ENCODE data around the gene IDUA.

Gene IDUA

DNA sequence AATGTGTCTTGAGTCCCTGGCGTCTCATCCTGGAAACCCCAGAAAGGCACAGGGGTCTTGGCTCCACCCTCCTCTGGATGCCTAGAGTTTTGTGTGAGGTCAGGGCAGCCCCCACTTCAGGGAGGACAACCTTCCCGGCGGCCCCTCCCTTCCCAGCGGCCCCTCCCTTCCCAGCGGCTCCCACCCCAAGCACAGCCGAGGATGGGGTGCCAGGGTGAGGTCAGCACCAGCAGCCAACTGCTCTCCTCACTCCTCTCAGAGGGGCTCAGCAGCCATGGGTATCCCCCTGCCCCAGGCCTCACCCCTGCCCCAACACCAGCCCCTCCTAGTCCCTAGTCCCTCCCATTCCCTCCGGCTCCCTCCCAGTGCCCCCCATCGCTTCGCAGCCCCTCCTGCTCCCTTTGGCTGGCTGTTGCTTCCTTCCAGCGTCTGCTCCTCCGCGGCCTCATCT is 30.9 kb upstream of the IDUA start:
- DNase-seq (ENCODE audit: low read depth in 1 of 2, low spot score in 1 of 2): no peak

DNA sequence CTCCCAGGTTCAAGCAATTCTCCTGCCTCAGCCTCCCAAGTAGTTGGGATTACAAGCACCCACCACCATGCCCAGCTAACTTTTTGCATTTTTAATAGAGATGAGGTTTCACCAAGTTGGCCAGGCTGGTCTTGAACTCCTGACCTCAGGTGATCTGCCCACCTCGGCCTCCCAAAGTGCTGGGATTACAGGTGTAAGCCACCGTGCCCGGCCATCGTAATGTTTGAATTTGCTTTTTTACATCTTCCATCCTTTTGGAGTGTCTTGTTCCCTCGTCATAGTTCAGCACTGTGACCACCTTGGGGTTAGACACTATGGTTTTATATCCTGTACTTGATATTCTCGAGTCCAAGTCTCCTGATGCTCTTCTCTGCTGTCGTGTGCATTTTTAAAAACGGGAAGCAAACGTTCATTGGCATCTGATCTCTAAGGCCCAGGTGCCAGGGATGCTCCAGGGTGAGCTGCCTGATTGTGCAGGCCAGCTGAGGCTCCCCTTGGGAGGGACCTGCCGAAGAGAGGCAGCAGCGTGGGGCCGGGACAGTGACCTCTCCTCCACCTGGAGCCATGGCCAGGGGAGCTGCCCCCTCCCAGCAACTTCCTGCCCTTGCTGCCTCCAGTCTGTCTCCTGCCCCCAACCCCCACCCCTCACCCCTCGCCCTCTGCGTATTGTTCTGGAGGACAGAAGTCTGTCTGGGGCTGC is 30.2 kb upstream of the IDUA start:
- DNase-seq (ENCODE audit: low read depth in 1 of 2, low spot score in 1 of 2): no peak

DNA sequence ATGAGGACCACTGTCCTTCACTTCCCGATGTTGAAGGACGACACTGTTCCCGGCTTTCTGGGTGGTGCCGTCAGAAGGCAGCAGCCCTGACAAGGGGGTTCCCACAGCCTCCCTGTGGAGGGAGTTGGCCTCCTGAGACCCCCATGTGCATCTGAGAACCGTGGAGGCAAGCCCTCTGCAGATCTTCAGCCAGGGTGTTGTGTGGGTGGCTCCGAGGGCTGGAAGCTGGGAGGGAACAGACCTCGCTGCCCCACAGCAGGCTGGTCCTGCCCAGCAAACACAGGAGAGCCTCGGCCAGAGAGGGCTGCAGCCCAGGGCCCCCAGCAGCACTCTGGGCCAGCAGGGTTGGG is 29.6 kb upstream of the IDUA start:
- DNase-seq (ENCODE audit: low read depth in 1 of 2, low spot score in 1 of 2): no peak

DNA sequence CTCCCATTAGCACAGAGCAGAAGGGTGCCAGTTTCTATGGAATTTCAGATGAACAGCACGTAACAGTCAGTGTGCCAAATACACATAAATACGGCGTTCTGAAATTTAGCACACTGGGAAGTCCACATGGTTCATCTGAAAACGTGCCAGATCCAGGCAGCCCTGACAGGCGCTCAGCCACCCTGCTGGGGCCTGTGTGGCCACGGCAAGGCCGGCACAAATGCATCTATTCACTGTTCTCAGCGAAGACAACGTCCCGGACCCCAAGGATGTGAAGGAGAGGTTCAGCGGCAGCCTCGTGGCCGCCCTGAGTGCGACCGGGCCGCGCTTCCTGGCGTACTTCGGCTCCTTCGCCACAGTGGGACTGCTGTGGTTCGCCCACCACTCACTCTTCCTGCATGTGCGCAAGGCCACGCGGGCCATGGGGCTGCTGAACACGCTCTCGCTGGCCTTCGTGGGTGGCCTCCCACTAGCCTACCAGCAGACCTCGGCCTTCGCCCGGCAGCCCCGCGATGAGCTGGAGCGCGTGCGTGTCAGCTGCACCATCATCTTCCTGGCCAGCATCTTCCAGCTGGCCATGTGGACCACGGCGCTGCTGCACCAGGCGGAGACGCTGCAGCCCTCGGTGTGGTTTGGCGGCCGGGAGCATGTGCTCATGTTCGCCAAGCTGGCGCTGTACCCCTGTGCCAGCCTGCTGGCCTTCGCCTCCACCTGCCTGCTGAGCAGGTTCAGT is 29.1 kb upstream of the IDUA start:
- no peak for DNase-seq (ENCODE audit: low read depth in 1 of 2, low spot score in 1 of 2)

DNA sequence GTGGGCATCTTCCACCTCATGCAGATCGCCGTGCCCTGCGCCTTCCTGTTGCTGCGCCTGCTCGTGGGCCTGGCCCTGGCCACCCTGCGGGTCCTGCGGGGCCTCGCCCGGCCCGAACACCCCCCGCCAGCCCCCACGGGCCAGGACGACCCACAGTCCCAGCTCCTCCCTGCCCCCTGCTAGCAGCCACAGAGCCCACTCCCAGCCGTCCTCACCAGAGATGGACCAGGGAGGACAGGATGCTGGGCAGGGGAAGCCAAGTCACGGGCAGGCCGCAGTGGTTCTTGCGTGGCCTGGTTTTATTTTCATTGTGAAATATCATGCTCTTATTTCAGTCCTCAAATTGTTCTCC is 28.6 kb upstream of the IDUA start:
- DNase-seq (ENCODE audit: low read depth in 1 of 2, low spot score in 1 of 2): no peak

DNA sequence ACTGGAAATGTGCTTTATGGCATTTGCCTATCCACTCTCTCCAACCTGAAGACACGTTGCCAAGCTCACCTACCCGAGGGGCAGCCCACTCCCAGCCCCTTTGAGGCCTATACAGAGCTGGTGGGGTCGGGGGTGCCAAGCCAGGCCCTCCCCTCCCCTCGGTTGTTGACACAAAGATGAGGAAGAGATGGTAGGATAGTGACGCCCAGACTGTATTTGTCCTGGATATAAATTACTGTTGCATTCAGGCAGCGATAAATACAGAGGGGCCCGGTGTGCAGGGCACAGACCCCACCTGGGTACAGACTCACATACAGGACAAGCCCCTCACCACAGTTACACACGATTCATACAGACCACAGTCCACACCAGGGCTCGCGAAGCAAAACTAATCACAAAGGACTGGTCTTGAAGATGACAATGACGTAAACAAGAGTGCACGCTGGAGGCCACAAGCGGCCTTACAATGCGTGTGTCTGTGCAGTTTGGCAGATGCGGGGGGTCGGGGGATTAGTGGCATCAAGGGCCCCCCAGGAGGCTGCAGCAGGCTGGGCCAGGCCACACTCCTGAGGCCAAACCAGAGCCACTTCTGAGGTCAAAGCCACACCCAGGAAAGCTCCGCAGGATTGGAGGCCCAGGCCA is 28.0 kb upstream of the IDUA start:
- DNase-seq (ENCODE audit: low read depth in 1 of 2, low spot score in 1 of 2): no peak

DNA sequence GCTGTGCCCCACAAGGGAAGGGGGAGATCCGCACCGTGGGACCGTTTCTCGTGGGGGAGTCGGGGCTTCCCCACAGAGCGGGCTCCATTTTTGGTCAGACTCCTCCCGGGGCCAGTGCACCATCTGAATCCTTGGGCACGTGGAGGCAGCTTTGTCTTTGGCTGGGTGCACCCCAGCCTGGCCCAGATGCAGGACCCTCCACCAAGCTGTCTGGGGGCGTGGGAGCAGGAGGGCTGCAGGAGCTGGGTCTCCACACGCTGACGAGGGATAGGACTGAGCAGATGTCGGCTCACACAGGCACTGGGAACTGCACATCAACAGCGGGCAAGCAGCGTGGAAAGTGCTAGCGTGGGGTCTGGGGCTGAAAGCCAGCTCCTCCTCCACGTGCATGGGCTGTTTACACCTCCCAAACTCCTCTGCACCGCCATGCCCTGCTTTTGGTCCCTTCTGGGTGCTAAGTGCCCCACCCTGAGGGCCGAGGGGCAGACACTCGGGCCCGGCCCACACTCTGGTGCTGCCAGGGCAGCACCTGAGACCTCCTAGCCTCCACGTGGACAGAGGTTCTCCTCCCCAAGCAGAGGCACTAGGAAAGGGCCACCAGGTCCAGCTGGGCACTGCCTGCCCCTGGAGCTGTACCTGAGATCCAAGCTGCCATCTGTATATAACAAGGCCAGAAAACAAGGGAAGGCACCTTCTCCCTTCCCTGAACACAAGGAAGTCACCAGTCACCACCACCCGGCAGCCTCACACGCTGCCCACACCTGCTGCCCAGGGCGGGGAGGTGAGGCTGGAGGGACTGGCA is 27.3 kb upstream of the IDUA start:
- DNase-seq (ENCODE audit: low read depth in 1 of 2, low spot score in 1 of 2): no peak

DNA sequence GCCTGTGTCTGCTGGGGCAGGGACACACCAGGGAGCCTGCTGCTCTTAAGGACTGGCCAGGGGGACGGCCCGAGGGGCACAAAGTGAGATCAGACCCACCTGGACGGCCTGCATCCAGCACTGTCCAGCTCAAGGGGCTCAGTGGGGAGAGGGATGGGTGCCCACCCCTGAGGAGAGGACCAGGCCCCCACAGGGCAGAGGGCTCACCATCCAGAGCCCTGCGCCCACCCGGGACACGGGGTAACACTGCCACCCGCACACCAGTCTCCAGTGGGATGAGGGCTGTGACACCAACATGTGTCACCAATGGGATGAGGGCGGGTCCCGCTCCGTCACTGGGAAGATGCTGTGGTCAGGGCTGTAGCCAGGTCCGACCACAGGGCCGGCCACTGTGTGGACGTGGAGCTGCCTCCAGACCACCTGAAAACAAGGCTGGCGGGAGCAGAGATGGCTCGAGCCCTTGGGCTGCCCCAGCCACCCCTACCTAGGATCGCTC is 26.7 kb upstream of the IDUA start:
- DNase-seq (ENCODE audit: low read depth in 1 of 2, low spot score in 1 of 2): no peak

DNA sequence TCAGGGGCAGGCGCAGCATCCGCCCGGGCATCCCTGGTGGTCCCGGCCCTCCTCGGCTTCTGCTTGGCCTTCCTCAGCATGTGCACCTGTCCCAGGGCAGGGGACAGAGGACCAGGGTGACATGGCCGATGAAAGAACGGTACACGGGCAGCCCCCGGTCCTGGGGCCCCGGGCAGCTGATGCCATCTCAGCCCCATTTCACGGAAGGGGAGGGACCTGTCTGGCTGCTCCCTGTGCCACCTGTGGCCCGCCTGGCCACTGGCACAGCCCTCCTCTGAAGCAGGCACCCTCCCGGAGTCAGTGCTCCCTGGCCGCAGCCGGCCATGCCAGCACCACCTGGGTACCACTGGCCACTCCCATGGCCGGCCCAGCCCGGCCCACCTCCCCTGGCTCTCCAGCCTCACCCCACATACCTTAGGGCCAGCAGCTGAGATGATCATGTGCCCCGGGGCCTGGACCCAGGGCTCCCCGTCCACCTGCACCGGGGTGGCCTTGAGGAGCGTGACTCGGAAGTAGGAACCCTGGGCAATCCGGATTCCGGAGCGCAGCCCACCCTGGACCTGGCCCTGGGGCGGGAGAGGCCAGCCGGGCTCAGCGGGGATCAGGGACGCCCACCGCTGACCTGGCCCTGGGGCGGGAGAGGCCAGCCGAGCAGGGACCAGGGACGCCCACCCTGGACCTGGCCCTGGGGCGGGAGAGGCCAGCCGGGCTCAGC is 26.1 kb upstream of the IDUA start:
- DNase-seq (ENCODE audit: low read depth in 1 of 2, low spot score in 1 of 2): no peak

DNA sequence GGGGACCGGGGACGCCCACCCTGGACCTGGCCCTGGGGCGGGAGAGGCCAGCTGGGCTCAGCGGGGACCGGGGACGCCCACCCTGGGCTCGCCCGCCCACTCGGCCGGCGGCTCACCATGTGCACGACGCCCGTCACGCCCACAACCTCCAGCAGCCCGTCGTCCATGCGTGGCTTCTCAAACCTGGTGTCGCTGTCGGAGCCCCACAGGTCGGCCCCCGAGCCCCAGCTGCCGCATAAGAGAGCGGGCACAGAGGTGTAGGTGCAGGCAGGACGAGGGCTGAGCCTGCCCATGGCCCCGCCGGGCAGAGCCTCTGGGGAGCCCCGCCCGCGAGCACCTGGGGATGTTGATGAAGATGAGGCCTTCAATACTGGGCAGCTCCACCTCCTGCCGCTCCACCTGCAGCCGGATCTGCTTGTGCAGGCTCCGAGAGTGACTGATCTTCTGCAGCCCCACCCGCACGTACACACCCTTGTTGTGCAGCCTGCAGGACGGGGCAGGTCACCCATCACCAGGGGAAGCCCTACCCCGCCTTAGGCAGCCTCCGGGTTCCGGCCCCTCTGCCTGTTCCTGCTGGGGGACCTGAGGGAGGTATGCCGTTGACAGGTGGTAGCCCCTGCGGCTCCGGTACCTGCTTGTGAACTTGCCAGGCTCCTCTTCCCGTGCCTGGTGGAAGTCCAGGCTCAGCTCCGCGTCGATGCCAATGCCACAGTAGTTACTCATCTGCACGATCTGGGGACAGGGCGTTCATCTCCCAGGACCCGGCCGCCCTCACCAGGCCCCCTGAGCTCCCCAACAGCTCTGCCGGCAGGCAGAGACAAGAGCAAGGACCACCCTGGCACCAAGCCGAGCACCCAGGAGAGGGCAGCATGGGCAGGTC is 25.3 kb upstream of the IDUA start:
- DNase-seq (ENCODE audit: low read depth in 1 of 2, low spot score in 1 of 2): no peak

DNA sequence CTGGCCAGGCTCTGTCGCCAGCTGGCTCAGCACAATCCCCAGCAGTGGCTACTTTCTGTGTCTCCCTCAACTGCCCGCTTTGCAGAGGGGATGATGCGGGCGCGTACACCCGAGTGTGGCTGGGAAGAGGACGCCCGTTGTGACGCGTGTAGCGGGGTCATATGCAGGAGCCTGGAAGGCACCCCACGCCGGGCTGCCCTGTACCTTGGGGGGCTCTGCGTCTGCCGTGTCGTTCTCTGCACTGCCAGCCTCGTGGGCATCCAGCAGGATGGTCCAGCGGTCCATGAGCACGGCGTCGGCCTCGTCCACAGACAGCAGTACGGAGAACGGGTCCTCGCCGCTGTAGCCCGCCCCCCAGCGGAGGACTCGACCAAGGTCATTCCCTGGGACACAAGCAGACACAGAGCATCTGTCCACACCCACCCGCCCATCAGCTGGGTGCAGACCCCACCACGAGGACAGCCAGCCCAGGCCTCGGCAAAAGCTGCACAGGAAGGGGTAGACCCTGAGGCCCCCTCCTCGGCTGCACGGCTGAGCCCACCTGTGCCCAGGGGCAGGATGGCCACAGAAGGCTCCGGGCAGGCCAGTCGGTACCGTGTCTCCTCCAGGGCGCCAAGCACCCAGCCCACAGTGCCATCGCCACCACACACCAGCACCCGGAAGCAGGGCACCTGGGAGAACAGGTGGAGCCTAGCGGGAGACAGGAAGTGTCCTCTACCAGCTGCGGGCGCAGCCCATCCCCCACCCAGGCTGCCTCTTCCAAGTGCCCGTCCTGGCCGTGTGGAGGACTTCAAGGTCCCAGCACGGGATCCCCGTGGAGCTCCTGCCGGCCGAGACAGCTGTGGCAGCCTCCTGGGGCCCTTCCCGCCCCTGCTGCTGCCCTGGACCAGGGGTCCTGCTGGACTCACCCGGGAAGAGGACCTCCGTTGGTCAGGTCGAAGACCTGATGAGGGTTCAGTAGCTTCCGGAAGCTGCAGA is 24.3 kb upstream of the IDUA start:
- DNase-seq (ENCODE audit: low read depth in 1 of 2, low spot score in 1 of 2): no peak

DNA sequence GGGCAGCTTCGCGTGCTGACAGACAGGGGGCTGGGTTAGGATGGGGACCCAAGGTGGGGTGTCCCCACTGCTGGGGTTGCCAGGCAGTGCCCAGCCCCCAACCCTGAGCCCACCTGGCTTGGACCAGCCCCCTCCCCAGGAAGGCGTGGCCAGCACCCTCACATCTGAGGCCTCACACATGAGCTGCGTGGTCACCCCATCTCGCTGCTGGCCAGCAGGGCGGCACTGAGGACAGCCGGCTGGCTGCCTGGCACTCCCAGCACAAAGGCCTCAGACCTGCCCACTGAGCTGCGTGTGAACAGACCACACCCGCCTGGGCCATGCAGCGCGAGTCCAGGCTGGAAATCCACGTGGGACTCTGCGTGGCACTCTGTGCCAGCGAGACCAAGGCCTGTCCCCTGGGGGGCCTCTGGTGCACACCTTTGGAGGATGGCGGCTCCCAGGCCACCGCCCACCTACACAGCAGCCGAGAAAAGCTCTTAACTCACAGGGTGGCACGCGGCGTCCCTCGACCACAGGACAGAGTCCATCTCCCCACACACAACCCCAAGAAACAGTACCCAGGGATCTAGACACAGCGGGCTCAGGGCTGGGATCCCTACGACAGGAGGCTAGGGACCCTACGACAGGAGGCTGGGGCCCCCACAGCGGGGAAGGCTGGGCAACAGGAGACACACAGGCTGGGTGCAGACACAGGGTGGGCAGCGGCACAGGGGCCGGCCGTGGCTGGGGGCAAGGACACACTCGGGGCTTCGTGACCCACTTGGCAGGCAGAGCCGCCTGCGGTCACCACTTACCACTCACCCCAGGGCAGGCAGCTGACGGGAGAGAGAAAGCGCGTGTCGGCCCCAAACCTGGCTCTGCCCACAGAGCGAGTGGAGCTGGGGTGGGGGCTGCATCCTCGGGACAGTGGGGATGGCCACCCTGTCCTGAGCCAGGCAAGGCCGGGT is 23.3 kb upstream of the IDUA start:
- DNase-seq (ENCODE audit: low read depth in 1 of 2, low spot score in 1 of 2): no peak

DNA sequence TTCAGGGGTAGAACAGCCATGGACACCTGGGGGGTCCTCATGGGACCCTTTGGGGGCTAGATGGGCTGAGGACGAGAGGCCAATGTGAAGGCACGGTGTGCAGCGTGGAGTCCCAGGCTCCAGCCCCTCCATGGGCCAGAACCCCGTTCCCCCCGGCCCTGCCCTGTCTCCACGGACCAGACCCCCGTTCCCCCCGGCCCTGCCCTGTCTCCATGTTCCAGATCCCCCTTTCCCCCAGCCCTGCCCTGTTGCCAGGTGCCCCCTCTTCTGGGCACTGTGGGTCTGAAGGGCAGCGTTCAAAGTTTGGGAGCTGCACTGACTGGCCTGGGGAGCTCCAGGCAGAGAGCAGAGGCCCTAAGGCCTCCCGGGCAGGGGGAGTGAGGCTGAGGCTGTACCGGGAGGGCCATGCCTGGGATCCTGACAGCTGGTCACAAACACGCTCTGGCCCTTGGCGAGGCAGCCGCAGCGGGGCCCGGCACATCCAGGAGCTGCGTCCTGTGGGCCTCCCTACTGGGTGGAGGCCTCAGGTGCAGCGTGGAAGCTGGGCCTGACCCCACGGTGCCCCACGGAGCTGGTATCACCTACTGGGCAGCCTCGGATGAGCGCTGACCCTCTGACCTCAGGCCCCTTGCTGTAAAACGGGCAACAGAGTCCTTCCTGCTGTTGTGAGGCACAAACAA is 22.4 kb upstream of the IDUA start:
- DNase-seq (ENCODE audit: low read depth in 1 of 2, low spot score in 1 of 2): no peak

DNA sequence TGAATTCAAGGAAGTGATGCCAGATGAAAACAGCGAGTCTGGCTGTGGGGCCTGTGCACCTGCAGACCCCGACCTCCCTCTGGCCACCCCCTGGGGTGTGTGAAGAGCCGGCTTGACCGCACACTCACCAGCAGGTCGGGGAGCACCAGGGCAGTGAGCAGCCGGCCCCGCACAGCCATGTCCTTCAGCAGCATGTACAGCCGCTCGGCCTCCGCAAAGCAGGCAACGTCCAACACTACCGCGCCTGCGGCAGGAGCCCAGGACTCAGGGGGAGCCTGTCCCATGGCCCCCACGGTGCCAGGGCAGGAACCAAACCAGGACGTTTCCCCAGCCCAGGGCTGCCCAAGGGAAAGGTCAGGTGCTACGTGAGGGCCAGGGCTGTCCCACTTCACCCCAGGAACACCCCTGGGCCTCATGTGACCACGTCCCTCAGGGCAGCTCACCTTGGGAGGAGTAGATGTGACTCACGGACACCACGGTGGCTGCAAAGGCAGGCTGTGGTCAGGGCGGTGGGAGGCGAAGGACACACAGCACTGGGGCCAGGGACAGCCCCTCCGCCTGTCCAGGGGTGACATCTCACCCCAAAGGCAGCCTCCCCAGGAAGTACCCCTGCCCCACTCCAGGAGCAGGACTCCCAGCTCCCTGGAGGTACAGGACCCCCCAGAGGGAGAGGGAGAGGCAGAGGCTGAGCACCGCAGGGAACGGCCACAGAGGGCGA is 21.6 kb upstream of the IDUA start:
- no peak for DNase-seq (ENCODE audit: low read depth in 1 of 2, low spot score in 1 of 2)

DNA sequence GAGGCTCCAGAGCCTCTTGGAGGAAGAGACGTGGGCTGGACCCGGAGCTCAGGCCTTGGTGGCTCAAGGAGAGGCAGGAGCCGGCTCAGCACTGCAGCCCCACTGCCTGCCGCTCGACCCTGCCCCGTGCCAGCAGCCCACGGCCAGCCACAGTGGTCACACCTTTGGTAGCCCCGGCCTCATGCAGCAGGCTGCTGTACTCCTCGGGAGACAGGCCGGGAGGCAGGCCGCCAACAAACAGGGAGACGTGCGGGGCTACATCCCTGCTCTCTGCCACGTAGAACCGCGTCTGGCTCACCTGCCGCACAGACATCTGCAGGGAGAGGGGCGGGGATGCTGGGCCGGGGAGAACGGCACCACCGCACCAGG is 21.1 kb upstream of the IDUA start:
- DNase-seq (ENCODE audit: low read depth in 1 of 2, low spot score in 1 of 2): no peak

DNA sequence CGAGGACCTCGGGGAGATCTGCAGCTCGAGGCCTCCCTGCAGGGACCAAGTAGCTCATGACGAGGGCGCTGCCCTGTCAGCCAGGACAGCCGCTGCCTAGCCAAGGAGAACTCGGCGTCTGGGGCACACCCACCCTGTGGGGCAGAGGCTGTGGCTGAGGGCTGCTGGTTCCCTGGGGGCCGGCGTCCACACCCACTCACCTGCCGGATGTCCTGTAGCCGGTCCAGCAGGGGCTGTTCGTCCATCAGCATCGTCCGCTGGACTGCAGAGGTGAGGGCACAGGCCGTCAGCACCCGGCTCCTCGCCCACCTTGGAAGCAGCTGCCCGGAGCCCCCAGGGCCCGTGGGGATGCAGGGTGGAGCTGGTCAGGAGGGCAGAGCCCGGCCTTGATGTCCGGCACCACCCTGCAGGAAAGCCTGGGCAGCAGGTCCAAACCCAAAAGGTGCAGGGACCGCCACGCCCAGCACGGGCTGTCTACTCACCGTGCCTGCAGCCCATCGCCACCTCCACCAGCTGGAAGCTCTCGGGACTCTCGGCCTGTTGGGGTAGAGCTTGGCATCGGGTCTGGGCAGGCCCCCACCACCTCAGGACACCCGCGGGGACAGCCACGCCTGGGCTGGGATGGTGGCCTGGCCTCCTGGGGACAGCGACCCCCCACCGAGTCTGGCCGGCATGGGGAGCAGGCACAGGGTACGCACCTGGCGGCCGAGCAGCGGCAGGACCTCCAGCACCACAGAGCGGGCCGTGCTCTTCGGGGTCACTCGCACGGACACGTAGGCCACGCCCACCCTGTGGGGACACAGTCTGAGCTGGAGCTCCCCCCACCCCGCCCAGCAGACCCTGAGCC is 20.4 kb upstream of the IDUA start:
- DNase-seq (ENCODE audit: low read depth in 1 of 2, low spot score in 1 of 2): no peak
